Endothelial cell of umbilical vein (primary cell): ENCODE measurements around the gene IER5. TPM values are rescaled to one million over a fixed set of nuclear protein-coding genes. Genes with fewer than 3 reads are reported as not detected.

Experiments used
- BruUV-seq: library from RNA; stranded (reverse); fragments of 400-500 nt; replicated peaks from 2 replicates; lab custom pipeline; 2021; lab: Mats Ljungman, UMichigan
- CTCF ChIA-PET: fragments of 300-600, 350-600 bp; sonication (Branson Sonifier 250); formaldehyde crosslinking; loops from one replicate; lab custom pipeline; 2021; ENCODE audit warnings: antibody characterized with exemption, inconsistent platforms; lab: Charles Lee
- POLR2A ChIA-PET: fragments of 300-600, 350-600 bp; sonication (Branson Sonifier 250); formaldehyde crosslinking; loops from one replicate; lab custom pipeline; 2021; ENCODE audit warnings: antibody characterized with exemption, inconsistent platforms; lab: Charles Lee
- DNase-seq: peaks from one replicate; pipeline ENCODE4 v3.0.0-alpha.2; 2011; ENCODE audit warnings: low read depth, low spot score
- FAIRE-seq: peaks from 2 replicates; lab custom pipeline; 2011; peaks lifted over from hg19 to GRCh38; lab: Jason Lieb, UNC
- H2AFZ ChIP-seq: 2 replicates; pipeline ENCODE4 v1.6.0; 2012; ENCODE audit warnings: low read depth, low read length, control low read depth, inconsistent platforms
- H3K27ac ChIP-seq: 2 replicates; pipeline ENCODE4 v1.5.1; 2011; ENCODE audit warnings: low read depth, mild to moderate bottlenecking, control low read depth, low read length, moderate library complexity; ENCODE audit not compliant: insufficient read depth
- H3K27me3 ChIP-seq, 2 experiments: 2 replicates each; pipeline versions ENCODE4 v1.6.0 to v1.6.1; 2011; ENCODE audit warnings: low read length in 2 of 2, mixed read lengths in 1 of 2; ENCODE audit not compliant: control insufficient read depth in 2 of 2, insufficient read depth in 2 of 2
- H3K36me3 ChIP-seq, 2 experiments: 2 replicates in 1 of 2; 3 replicates in 1 of 2; pipeline ENCODE4 v1.5.1; 2011; ENCODE audit warnings: low read length in 2 of 2, mild to moderate bottlenecking in 1 of 2, moderate library complexity in 1 of 2; ENCODE audit not compliant: control insufficient read depth in 2 of 2, insufficient read depth in 2 of 2; ENCODE audit errors: extremely low read depth in 1 of 2
- H3K4me1 ChIP-seq: 3 replicates; pipeline ENCODE4 v1.5.1; 2011; ENCODE audit warnings: mild to moderate bottlenecking, low read length; ENCODE audit not compliant: control insufficient read depth, insufficient read depth; ENCODE audit errors: extremely low read depth
- H3K4me2 ChIP-seq: 2 replicates; pipeline ENCODE4 v1.6.1; 2011; ENCODE audit warnings: low read length, control low read depth, mixed read lengths; ENCODE audit not compliant: insufficient read depth
- H3K4me3 ChIP-seq, 3 experiments: fragments of 200-600 bp in 1 of 3; sonication (generic), shearing (Covaris generic) in 1 of 3; replicated peaks in 1 of 3; 2 replicates each; pipeline ENCODE4 v1.5.1; 2011 to 2016; ENCODE audit warnings: control low read depth in 3 of 3, low read length in 3 of 3, mild to moderate bottlenecking in 2 of 3, inconsistent platforms in 1 of 3, low read depth in 1 of 3, moderate library complexity in 1 of 3; ENCODE audit not compliant: insufficient read depth in 1 of 3
- H3K79me2 ChIP-seq: 2 replicates; pipeline ENCODE4 v1.6.0; 2012; ENCODE audit warnings: low read length, inconsistent platforms; ENCODE audit not compliant: control insufficient read depth, insufficient read depth
- H3K9ac ChIP-seq: replicated peaks from 2 replicates; pipeline ENCODE3; 2011; ENCODE audit warnings: low read length, control low read depth; ENCODE audit not compliant: insufficient read depth; ENCODE audit errors: extremely low read depth
- H3K9me1 ChIP-seq: replicated peaks from 3 replicates; pipeline ENCODE4 v1.6.0; 2011; ENCODE audit warnings: mild to moderate bottlenecking, low read length; ENCODE audit not compliant: control insufficient read depth, insufficient read depth; ENCODE audit errors: extremely low read depth
- H3K9me3 ChIP-seq: replicated peaks from 2 replicates; pipeline ENCODE4 v1.5.1; 2012; ENCODE audit warnings: low read length, inconsistent platforms; ENCODE audit not compliant: control insufficient read depth, insufficient read depth
- H4K20me1 ChIP-seq: replicated peaks from 2 replicates; pipeline ENCODE3; 2011; ENCODE audit warnings: mild to moderate bottlenecking, low read length; ENCODE audit not compliant: control insufficient read depth, insufficient read depth; ENCODE audit errors: extremely low read depth
- EZH2 ChIP-seq: IDR thresholded peaks from 2 replicates; pipeline ENCODE4 v1.6.1; 2012; ENCODE audit warnings: borderline replicate concordance, low read depth, mild to moderate bottlenecking, moderate library complexity, low read length, inconsistent platforms; ENCODE audit not compliant: severe bottlenecking
- FOS ChIP-seq: IDR thresholded peaks from 2 replicates; pipeline ENCODE4 v1.6.1; 2011; ENCODE audit warnings: mild to moderate bottlenecking, low read length, moderate library complexity, borderline replicate concordance; ENCODE audit not compliant: insufficient read depth
- GATA2 ChIP-seq: IDR thresholded peaks from 2 replicates; pipeline ENCODE4 v1.7.0; 2011; ENCODE audit warnings: low read depth, mild to moderate bottlenecking, moderate library complexity, mixed read lengths, low read length; ENCODE audit not compliant: insufficient read length, insufficient read depth
- JUN ChIP-seq: IDR thresholded peaks from 2 replicates; pipeline ENCODE4 v1.6.1; 2011; ENCODE audit warnings: borderline replicate concordance, low read depth; ENCODE audit not compliant: insufficient read length, insufficient read depth
- MAX ChIP-seq: IDR thresholded peaks from 2 replicates; pipeline ENCODE4 v1.6.1; 2011; ENCODE audit not compliant: insufficient read depth, insufficient read length
- MYC ChIP-seq: IDR thresholded peaks from one replicate; pipeline ENCODE4 v1.6.1; 2011; ENCODE audit warnings: mild to moderate bottlenecking, low read depth, low read length
- POLR2A ChIP-seq: IDR thresholded peaks from 2 replicates; pipeline ENCODE4 v1.6.1; 2012; ENCODE audit warnings: low read depth, mild to moderate bottlenecking, control low read depth, low read length
- dilution Hi-C: fragments of 300-500 bp; cut with MboI; formaldehyde crosslinking; loops from one replicate; pipeline ENCODE4 v1.15.0; 2019; ENCODE audit warnings: low sequenced_read_pairs; ENCODE audit not compliant: extremely low pct_ligation_motif_present
- intact Hi-C: fragments of 100-400 bp; cut with micrococcal nuclease; formaldehyde crosslinking; loops from one replicate; pipeline ENCODE4 v1.10.0; 2022
- polyA plus RNA-seq, 4 experiments: library from polyadenylated mRNA; depleted of rRNA in 3 of 4; stranded (reverse) in 3 of 4; unstranded in 1 of 4; fragments of >200 nt; gene quantifications; 2 replicates each; pipeline versions ENCODE4 v1.2.1 to v1.2.3, GENCODE V29; 2011 to 2012; ENCODE audit warnings: missing spikeins in 1 of 4
- total RNA-seq: library from RNA; stranded (reverse); gene quantifications from 2 replicates; pipeline ENCODE4 v1.2.3, GENCODE V29; 2021

The IER5 gene
- total and polyA plus RNA-seq, 2 donors (not counting 3 experiments of a cell fraction or from before 2014, with no cell fraction given) = 6.6 to 14.4 TPM

DNA sequence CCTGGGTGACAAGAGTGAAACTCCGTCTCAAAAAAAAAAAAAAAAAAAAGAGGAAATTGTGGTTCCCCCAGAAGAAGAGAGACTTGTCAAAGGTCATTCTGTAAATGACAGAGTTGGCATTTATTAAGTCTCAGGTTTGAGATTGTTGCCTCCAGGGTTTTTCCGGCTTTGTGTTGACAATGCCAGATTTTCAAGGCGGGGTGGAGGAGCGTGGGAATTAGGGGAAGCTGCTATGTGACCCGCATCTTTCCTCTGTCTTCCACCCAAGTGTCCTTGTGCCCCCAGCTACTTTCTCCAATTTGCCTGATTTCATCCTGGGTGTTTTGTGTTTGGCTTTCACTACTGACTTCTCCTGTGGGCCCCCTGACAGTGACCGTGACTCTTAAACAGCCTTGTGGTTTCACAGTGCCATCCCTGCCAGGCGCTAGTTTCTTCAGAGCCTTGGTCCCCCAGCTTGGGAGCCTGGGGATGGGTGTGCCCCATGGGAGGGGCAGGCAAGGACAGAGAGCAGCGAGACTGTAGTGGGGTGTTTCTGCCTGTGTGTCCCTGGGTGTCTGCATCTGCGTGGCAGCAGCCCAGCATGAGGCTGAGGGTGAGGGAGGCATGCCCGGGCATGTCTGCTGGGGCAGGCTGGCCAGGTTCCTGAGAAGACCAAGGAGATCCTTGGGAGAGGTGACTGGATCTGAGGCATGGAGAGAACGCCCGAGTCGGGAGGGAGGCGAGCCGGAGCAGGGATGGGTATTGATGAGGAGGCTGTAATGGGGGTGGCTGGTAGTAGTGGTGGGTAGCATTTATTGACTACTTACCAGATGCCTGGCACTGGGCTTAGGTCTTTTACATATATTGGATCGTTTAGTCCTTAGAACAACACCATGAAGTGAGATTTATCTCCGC, 46.3 kb downstream of the IER5 start:
- DNase-seq (peak; percentile 75), FAIRE-seq (peak; percentile 71)
- intact Hi-C loops (loop anchor here (1.0 kb wide), 1 partner anchor 22 kb away; no protein-coding TSS in a partner anchor), dilution Hi-C loops (no loop called here)
- Histone ChIP-seq H3K9me3 (no peaks in the 10 kb centered on the region), H3K4me3 (no peak overlapping the region), H3K4me1 (peaks cover 26% of the 10 kb centered on the region), H3K4me2 (no peak overlapping the region), H3K27me3 (no peaks in the 10 kb centered on the region), H3K9ac (peak overlapping the region; percentile 54), H3K9me1 (no peaks in the 10 kb centered on the region), H3K79me2 (no peaks in the 10 kb centered on the region), H3K27ac (peak overlapping the region; percentile 74), H2AFZ (peak overlapping the region; percentile 89), H4K20me1 (no peaks in the 10 kb centered on the region), H3K36me3 (no peaks in the 10 kb centered on the region)
- CTCF ChIA-PET = interaction anchor here (0.6 to 2.5 kb wide), 13 partner anchors 8 to 619 kb away, joined by 3 to 25 read pairs (median 8); no protein-coding TSS in a partner anchor
- TSS peak; percentile 47 for BruUV-seq
- POLR2A ChIA-PET = interaction anchor here (1.3 to 2.2 kb wide), 5 partner anchors 18 to 46 kb away, joined by 3 to 25 read pairs (median 13); partner anchors contain the start of gene IER5
- TF ChIP-seq MAX (no peak), POLR2A (no peak), MYC (no peak), JUN (no peak), FOS (no peak), GATA2 (no peak), EZH2 (no peak)
